ENCODE measurements around the gene TRIM39. TPM values are rescaled to one million over a fixed set of nuclear protein-coding genes. Genes with fewer than 3 reads are reported as not detected.

TRIM39 gene
- total and polyA plus RNA-seq, 4 donors: 2.7 to 11.0 (median 4.4) TPM

GRCh38 chr6:30295837-30296236, 30.9 kb upstream of the TRIM39 start:
- H3K9me3 ChIP-seq (ENCODE audit: control insufficient read depth in 4 of 4, low read length in 3 of 4): no peaks in the 10 kb centered on the region
- H3K27ac ChIP-seq (ENCODE audit: low read depth in 1 of 2, low read length in 2 of 2): no peak overlapping the region
- H3K27me3 ChIP-seq (ENCODE audit: control insufficient read depth in 4 of 4, insufficient read depth in 4 of 4, low read length in 3 of 4): no peaks in the 10 kb centered on the region
- TF ChIP-seq TAF1 (conservative IDR thresholded peaks at IDR 0.05): no peak
- TF ChIP-seq EGR1 (IDR thresholded peaks at IDR 0.05; ENCODE audit: low read depth in 2 of 2): no peak
- no peak for TF ChIP-seq HNF4A (conservative IDR thresholded peaks at IDR 0.05)
- TF ChIP-seq REST (IDR thresholded peaks at IDR 0.05): no peak
- no peak for TF ChIP-seq FOXA2 (IDR thresholded peaks at IDR 0.05)
- no peak for TF ChIP-seq YY1 (IDR thresholded peaks at IDR 0.05)
- TF ChIP-seq JUND (IDR thresholded peaks at IDR 0.05): no peak
- no peak for TF ChIP-seq SP1 (IDR thresholded peaks at IDR 0.05)
- TF ChIP-seq, protein P1, sequence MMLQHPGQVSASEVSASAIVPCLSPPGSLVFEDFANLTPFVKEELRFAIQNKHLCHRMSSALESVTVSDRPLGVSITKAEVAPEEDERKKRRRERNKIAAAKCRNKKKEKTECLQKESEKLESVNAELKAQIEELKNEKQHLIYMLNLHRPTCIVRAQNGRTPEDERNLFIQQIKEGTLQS (IDR thresholded peaks at IDR 0.05): no peak
- TF ChIP-seq GABPA (IDR thresholded peaks at IDR 0.05 in 1 of 2, conservative IDR thresholded peaks at IDR 0.05 in 1 of 2): no peak
- no peak for TF ChIP-seq RXRA (IDR thresholded peaks at IDR 0.05)
- TF ChIP-seq NR2F2 (IDR thresholded peaks at IDR 0.05): no peak
- TF ChIP-seq, protein P2, sequence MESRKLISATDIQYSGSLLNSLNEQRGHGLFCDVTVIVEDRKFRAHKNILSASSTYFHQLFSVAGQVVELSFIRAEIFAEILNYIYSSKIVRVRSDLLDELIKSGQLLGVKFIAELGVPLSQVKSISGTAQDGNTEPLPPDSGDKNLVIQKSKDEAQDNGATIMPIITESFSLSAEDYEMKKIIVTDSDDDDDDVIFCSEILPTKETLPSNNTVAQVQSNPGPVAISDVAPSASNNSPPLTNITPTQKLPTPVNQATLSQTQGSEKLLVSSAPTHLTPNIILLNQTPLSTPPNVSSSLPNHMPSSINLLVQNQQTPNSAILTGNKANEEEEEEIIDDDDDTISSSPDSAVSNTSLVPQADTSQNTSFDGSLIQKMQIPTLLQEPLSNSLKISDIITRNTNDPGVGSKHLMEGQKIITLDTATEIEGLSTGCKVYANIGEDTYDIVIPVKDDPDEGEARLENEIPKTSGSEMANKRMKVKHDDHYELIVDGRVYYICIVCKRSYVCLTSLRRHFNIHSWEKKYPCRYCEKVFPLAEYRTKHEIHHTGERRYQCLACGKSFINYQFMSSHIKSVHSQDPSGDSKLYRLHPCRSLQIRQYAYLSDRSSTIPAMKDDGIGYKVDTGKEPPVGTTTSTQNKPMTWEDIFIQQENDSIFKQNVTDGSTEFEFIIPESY (IDR thresholded peaks at IDR 0.05): no peak
- no peak overlapping the region for H3K4me3 ChIP-seq (ENCODE audit: low read depth in 1 of 3, low read length in 3 of 3)
- WGBS: 96% methylated on average over 2 of the region's 2 CpGs
- no peak overlapping the region for H3K9ac ChIP-seq (ENCODE audit: low read depth in 1 of 2, low read length in 2 of 2)
- no peak for DNase-seq (ENCODE audit: low spot score)
- H3K36me3 ChIP-seq (ENCODE audit: control insufficient read depth in 4 of 4, insufficient read depth in 3 of 4, low read depth in 1 of 4, low read length in 3 of 4): peaks cover 3 to 36% (median 20%) of the 10 kb centered on the region in 4 donors
- no peaks in the 10 kb centered on the region for H3K4me1 ChIP-seq (ENCODE audit: control insufficient read depth in 4 of 4, insufficient read depth in 4 of 4, low read length in 3 of 4)

DNA sequence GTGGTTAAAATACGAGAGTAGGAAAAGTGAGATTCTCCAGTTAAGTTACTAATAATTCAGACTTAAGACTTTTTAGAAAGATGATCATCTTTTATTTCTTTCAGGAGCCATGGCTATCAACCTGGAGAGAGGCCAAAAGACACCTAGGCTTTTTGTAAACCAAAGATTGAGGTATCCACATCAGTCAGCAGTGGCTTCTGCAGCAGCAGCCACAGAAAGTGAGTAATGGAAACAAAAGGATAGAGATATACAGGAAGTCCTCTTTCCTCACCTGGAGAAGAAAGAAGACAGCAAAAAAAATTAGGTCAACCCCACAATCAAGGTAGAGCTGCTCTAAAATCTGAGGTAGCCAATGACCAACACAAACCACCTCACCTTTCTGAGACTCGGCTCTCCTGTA, 22.7 kb upstream of the TRIM39 start:
- Histone ChIP-seq H3K9me3 (ENCODE audit: control insufficient read depth in 4 of 4, low read length in 3 of 4) (peaks cover 0 to 2% (median 0%) of the 10 kb centered on the region in 4 donors), H3K4me3 (ENCODE audit: low read depth in 1 of 3, low read length in 3 of 3) (no peak overlapping the region), H3K27ac (ENCODE audit: low read depth in 1 of 2, low read length in 2 of 2) (no peak overlapping the region), H3K4me1 (ENCODE audit: control insufficient read depth in 4 of 4, insufficient read depth in 4 of 4, low read length in 3 of 4) (no peaks in the 10 kb centered on the region), H3K36me3 (ENCODE audit: control insufficient read depth in 4 of 4, insufficient read depth in 3 of 4, low read depth in 1 of 4, low read length in 3 of 4) (peaks cover 0 to 6% (median 2%) of the 10 kb centered on the region in 4 donors), H3K9ac (ENCODE audit: low read depth in 1 of 2, low read length in 2 of 2) (no peak overlapping the region), H3K27me3 (ENCODE audit: control insufficient read depth in 4 of 4, insufficient read depth in 4 of 4, low read length in 3 of 4) (no peaks in the 10 kb centered on the region)
- 95% methylated on average over 2 of the region's 2 CpGs for WGBS
- TF ChIP-seq TAF1 (conservative IDR thresholded peaks at IDR 0.05) (no peak), CTCF (IDR thresholded peaks at IDR 0.05; ENCODE audit: low read depth, low read length, missing input control) (no peak)
- TF ChIP-seq, protein P1 (IDR thresholded peaks at IDR 0.05): no peak
- no peak for DNase-seq (ENCODE audit: low spot score)

Data from liver (tissue), 9 donors.